ENCODE results near the gene CCDC159.
"Not testable (repeated sequence)": the region's sequence is repeated elsewhere in the genome, so short reads cannot be mapped to it uniquely, and the experiment has no call there.

Gene CCDC159

GRCh38 chr19:11338569-11339253, 7.6 kb upstream of the CCDC159 start:
- DNase-seq = no peak

- DNase-seq = peak; percentile 92
Measured at GRCh38 chr19:11339254-11340098, 6.8 kb upstream of the CCDC159 start, which contains the start of gene RAB3D. RAB3D (minus strand) TSS chr19:11339657; CDS start chr19:11337399, 2,258 bp downstream.

DNA sequence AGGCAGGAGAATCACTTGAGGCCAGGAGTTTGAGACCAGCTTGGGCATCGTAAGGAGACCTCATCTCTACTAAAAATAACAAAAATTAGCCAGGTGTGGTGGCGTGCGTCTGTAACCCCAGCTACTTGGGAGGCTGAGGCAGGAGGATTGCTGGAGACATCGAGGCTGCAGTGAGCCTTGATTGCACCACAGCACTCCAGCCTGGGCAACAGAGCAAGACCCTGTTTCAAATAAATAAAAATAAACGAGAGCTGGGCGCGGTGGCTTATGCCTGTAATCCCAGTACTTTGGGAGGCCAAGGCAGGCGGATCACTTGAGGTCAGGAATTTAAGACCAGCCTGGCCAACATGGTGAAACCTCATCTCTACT, 6.2 kb upstream of the CCDC159 start:
- not testable (repeated sequence) for DNase-seq

DNA sequence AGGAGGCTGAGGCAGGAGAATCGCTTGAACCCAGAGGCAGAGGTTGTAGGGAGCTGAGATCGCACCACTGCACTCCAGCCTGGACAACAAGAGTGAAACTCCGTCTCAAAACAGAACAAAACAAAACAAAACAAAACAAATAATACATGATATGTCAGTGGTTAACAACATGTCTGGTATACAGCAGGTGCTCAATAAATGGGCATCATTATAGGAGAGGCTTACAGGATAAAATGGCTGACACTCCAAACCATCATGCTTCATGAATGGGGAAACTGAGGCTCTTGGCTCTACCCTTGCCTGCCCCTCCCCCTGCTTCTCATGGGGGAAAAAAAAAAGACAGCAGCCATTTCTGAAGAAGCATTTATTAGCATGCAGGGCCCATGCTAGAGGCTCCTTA, 3.9 kb upstream of the CCDC159 start:
- no peak for DNase-seq

DNA sequence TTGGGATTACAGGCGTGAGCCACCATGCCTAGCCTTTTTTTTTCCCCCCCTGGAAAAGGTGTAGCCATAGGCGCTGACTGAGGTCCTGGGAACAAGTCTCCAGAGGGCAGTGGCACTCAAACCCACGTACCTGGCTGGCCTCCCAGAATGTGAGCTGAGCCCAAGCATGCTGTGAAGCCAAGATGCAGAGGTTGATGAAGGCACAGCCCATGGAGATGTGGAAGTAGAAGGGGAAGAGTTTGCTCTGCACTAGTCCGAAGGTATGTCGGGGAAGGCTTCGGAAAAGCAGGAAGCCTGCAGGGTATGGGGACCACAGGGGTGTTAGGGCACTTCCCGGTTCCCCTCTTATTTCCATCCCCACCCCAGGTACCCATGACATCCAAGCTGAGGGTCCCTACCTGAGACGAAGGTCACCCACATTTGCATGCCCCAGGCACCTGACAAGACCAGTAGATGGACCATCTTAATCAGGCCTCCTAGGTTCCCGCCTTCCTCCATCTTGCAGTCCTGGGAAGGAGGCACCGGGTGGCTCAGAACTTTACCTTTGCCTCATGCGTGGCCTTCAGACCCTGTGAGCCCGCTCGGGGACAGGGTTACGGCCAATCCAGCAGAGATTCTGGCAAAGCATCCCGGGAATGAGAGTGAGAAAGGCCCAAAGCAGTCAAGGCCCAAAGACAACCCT, 1.1 kb upstream of the CCDC159 start:
- no peak for DNase-seq

DNA sequence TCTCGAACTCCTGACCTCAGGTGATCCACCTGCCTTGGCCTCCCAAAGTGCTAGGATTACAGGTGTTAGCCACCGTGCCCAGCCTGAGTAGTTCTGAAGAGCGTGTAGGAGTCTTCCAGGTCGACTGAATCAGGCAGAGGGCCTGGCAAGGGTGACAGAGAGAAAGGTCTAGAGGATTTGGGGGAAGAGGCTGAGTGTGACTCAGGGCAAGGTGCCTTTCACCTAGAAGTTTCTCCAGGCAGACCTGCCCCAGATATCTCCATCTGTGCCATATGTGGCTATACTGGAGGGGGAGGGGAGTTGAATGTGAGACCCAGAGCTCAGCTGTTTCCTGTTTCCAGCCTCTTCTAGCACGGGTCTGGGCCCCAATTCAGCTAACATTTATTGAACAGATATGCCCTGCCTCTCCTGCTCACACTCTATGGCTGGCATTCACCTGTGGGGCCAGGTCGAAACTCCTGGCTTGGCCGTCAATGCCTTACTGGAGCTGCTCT, 1.3 kb downstream of the CCDC159 start:
- no peak for DNase-seq

DNA sequence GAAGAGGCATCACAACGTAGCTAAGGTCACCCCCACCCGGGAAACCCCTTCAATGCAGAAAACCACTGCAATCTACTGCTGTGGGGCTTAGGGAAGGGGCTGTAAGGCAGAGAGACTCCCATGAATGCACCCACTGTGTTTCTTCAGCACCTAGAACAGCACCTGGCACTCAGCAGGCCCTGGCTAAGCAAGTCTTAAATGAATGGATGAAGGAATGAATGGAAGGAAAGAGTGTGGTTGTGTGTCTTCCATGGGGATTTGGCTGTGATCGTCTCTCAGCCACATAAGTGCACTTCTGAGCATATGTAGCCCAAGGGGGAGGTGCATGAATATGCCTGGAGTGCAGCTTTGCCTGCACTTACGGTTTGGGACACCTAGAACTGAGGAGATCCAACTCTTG, 2.9 kb downstream of the CCDC159 start:
- no peak for DNase-seq

DNA sequence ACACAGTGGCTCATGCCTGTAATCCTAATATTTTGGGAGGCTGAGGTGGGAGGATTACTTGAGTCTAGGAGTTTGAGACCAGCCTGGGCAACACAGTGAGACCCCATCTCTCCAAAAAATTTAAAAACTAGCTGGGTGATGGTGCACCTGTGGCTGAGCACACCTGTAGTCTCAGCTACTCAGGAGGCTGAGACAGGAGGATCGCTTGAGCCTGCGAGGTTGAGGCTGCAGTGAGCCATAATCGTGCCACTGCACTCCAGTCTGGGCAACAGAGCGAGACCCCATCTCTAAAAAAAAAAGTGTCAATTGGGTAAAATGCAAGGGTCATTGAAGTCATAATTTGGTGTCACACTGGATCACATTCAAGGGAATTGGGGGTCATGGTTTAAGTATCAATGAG, 7.8 kb downstream of the CCDC159 start:
- DNase-seq = not testable (repeated sequence)

GRCh38 chr19:11355160-11356073, 9.1 kb downstream of the CCDC159 start, which contains the start of gene PLPPR2:
PLPPR2 (plus strand) TSS chr19:11355432; CDS start chr19:11357674, 2,242 bp downstream.
- DNase-seq = peak; percentile 95

DNA sequence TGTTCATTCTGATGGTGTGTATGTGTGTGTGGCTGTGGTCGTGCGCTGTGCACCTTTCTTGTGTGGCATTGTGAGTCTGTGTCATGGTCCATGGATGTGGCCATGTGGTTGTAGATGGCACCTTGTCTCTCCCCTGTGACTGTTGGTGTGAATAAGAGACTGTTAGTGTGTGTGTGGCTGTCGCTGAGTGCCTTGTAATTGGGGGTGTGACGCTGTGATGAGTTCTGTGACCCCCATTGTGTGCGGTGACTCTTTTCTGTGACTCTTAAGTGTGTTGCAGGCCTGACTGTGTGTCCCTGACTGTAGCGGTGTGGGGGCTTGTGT, 9.7 kb downstream of the CCDC159 start:
- no peak for DNase-seq

GRCh38 chr19:11356676-11357550, 10.6 kb downstream of the CCDC159 start:
- no peak for DNase-seq

DNA sequence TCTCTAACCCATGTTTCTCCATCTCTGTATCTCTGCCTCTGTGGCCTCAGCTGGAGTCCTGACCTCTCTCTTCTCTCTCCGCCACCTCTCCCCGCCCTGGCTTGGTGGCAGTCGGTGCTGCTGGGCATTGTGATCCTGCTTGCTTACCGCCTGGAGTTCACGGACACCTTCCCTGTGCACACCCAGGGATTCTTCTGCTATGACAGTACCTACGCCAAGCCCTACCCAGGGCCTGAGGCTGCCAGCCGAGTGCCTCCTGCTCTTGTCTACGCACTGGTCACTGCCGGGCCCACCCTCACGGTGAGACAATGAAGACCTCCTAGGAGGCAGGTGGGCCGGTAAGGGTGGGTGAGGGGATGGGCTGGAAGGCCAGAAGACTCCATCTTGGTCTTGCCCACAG, 13.1 kb downstream of the CCDC159 start:
- DNase-seq = no peak

DNA sequence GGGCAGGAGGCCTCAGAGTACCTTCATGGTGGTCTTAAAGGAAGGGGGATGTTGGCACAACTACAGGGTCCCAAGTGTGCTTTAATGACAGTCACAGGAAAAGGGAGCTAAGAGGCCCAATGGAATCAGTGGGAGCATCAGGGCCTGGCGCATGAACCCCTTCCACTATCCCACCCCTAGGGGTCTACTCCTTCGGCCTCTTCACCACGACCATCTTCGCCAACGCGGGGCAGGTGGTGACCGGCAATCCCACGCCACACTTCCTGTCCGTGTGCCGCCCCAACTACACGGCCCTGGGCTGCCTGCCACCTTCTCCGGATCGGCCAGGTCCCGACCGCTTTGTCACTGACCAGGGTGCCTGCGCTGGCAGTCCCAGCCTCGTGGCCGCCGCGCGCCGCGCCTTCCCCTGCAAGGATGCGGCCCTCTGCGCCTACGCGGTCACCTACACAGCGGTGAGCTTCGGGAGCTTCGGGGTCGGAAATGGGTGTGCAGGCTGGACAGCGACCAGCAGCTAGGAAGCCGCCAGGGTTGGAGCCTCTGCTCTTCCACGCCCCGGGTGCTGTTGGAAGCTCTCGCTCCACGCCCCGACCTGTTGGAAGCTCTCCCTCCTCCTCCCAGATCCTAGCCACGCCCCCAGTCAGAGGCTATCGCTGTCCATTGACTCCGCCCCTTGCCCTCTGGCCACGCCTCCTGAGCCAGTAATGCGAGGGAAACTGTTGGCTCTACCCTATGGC, 14.9 kb downstream of the CCDC159 start:
- no peak for DNase-seq

GRCh38 chr19:11361771-11362731, 15.7 kb downstream of the CCDC159 start:
- no peak for DNase-seq

DNA sequence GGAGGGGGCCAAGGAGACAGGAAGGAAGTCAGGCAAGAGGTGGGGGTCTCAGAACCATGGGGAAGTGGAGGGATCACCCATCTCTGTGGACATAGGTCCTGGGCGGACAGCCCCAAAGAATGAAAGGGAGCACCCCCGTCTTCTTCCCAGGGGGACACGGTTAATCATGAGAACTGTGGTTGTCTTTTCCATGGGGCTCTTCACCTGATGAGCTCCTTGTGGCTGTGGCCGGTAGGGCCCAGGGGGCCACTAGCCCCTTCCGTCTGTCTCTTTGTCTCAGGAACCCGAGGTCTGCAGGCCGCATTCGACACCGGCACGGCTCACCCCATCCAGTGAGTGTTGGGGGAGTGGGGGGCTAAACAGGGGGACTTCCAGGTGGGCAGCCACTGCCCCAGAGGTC, 17.6 kb downstream of the CCDC159 start:
- no peak for DNase-seq

DNA sequence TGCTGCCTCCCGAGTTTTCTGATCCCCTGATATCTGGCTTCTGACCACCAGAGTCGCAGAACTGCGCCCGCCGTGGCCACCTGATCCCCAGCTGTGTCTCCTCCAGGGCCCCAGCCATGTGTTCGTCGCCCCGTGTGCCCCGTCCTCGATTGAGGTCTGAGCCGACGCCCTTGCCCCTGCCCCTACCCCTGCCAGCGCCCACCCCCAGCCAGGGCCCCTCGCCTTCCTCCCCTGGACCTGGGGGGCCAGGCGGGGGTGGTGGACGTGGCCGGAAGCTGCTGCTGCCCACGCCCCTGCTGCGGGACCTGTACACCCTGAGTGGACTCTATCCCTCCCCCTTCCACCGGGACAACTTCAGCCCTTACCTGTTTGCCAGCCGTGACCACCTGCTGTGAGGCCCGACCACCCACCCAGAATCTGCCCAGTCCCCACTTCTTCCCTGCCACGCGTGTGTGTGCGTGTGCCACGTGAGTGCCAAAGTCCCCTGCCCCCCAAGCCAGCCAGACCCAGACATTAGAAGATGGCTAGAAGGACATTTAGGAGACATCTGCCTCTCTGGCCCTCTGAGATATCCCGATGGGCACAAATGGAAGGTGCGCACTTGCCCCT, 18.1 kb downstream of the CCDC159 start:
- DNase-seq = no peak

GRCh38 chr19:11364935-11365334, 18.6 kb downstream of the CCDC159 start:
- no peak for DNase-seq

- DNase-seq = no peak
Measured at GRCh38 chr19:11365557-11366117, 19.3 kb downstream of the CCDC159 start.

DNA sequence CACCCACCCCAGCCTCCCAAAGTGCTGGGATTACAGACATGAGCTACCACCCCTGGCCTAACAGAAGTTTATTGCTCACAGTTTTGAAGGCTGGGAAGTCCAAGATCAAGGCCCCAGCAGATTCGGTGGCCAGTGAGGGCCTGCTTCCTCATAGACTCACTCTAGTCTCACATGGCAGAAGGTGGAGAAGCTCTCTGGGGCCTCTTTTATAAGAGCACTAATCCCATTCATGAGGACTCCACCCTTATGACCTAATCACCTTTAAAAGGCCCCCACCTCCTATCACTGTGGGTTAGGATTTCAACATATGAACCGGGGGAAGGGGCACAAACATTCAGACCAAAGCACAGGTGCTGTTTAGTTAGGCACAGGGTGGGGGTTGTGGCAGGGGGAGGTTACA, 21.2 kb downstream of the CCDC159 start:
- no peak for DNase-seq
